HUES6 (cell line): Measurements from ENCODE around the gene CDH20.

ENCODE experiments used
- H3K27ac ChIP-seq: 2 replicates; pipeline ENCODE4 v1.7.0; 2013; ENCODE audit warnings: low read depth, mild to moderate bottlenecking, low read length, inconsistent platforms
- H3K27me3 ChIP-seq: 2 replicates; pipeline ENCODE4 v1.6.1; 2013; ENCODE audit warnings: low read length; ENCODE audit not compliant: control insufficient read depth, insufficient read depth
- H3K36me3 ChIP-seq: 2 replicates; pipeline ENCODE4 v1.6.1; 2013; ENCODE audit warnings: low read length; ENCODE audit not compliant: control insufficient read depth, insufficient read depth
- H3K4me1 ChIP-seq: 2 replicates; pipeline ENCODE4 v1.6.1; 2013; ENCODE audit warnings: low read length; ENCODE audit not compliant: control insufficient read depth, insufficient read depth
- H3K4me3 ChIP-seq: 2 replicates; pipeline ENCODE4 v1.5.1; 2013; ENCODE audit warnings: low read depth, low read length
- H3K9ac ChIP-seq: one replicate; pipeline ENCODE4 v1.6.1; 2013; ENCODE audit warnings: mild to moderate bottlenecking, low read length
- H3K9me3 ChIP-seq: 2 replicates; pipeline ENCODE4 v1.6.1; 2013; ENCODE audit warnings: low read depth, low read length; ENCODE audit not compliant: control insufficient read depth, insufficient read depth

CDH20 gene

GRCh38 chr18:61394983-61395382, 61.8 kb downstream of the CDH20 start:
- Histone ChIP-seq H3K27me3 (no peaks in the 10 kb centered on the region), H3K4me3 (no peak overlapping the region), H3K4me1 (no peaks in the 10 kb centered on the region), H3K9me3 (no peaks in the 10 kb centered on the region), H3K9ac (no peak overlapping the region), H3K36me3 (no peaks in the 10 kb centered on the region), H3K27ac (no peak overlapping the region)

GRCh38 chr18:61397222-61397621, 64.0 kb downstream of the CDH20 start:
- H3K27me3 ChIP-seq: no peaks in the 10 kb centered on the region
- no peaks in the 10 kb centered on the region for H3K36me3 ChIP-seq
- no peaks in the 10 kb centered on the region for H3K9me3 ChIP-seq
- H3K27ac ChIP-seq: no peak overlapping the region
- no peak overlapping the region for H3K4me3 ChIP-seq
- H3K4me1 ChIP-seq: no peaks in the 10 kb centered on the region
- no peak overlapping the region for H3K9ac ChIP-seq

- Histone ChIP-seq H3K9me3 (no peaks in the 10 kb centered on the region), H3K4me3 (no peak overlapping the region), H3K27ac (no peak overlapping the region)
Observed at GRCh38 chr18:61398961-61399705, 65.9 kb downstream of the CDH20 start.

GRCh38 chr18:61400016-61400635, 66.9 kb downstream of the CDH20 start:
- Histone ChIP-seq H3K4me1 (no peaks in the 10 kb centered on the region), H3K9me3 (no peaks in the 10 kb centered on the region), H3K36me3 (no peaks in the 10 kb centered on the region), H3K27me3 (no peaks in the 10 kb centered on the region), H3K27ac (no peak overlapping the region), H3K4me3 (no peak overlapping the region), H3K9ac (no peak overlapping the region)

More at GRCh38 chr18:61398961-61399705, 65.9 kb downstream of the CDH20 start:
- Histone ChIP-seq H3K9ac (no peak overlapping the region), H3K4me1 (no peaks in the 10 kb centered on the region), H3K36me3 (no peaks in the 10 kb centered on the region), H3K27me3 (no peaks in the 10 kb centered on the region)

GRCh38 chr18:61400716-61401115, 67.5 kb downstream of the CDH20 start:
- H3K36me3 ChIP-seq: no peaks in the 10 kb centered on the region
- no peak overlapping the region for H3K4me3 ChIP-seq
- no peak overlapping the region for H3K9ac ChIP-seq
- H3K27ac ChIP-seq: no peak overlapping the region
- no peaks in the 10 kb centered on the region for H3K4me1 ChIP-seq
- H3K9me3 ChIP-seq: no peaks in the 10 kb centered on the region
- H3K27me3 ChIP-seq: no peaks in the 10 kb centered on the region

GRCh38 chr18:61402726-61403125, 69.5 kb downstream of the CDH20 start:
- H3K27ac ChIP-seq: no peak overlapping the region

GRCh38 chr18:61413396-61413795, 80.2 kb downstream of the CDH20 start:
- no peak overlapping the region for H3K4me3 ChIP-seq
- no peaks in the 10 kb centered on the region for H3K27me3 ChIP-seq
- no peaks in the 10 kb centered on the region for H3K9me3 ChIP-seq
- H3K36me3 ChIP-seq: no peaks in the 10 kb centered on the region
- no peaks in the 10 kb centered on the region for H3K4me1 ChIP-seq
- H3K9ac ChIP-seq: no peak overlapping the region
- H3K27ac ChIP-seq: no peak overlapping the region

More at GRCh38 chr18:61402726-61403125, 69.5 kb downstream of the CDH20 start:
- no peak overlapping the region for H3K9ac ChIP-seq
- H3K4me1 ChIP-seq: no peaks in the 10 kb centered on the region
- H3K4me3 ChIP-seq: no peak overlapping the region
- no peaks in the 10 kb centered on the region for H3K27me3 ChIP-seq
- H3K36me3 ChIP-seq: no peaks in the 10 kb centered on the region
- no peaks in the 10 kb centered on the region for H3K9me3 ChIP-seq

- H3K9ac ChIP-seq: no peak overlapping the region
- H3K36me3 ChIP-seq: no peaks in the 10 kb centered on the region
- no peak overlapping the region for H3K4me3 ChIP-seq
Observed at GRCh38 chr18:61414086-61414485, 80.9 kb downstream of the CDH20 start.

GRCh38 chr18:61419763-61420162, 86.5 kb downstream of the CDH20 start:
- Histone ChIP-seq H3K27ac (no peak overlapping the region), H3K4me1 (no peaks in the 10 kb centered on the region), H3K27me3 (no peaks in the 10 kb centered on the region), H3K9ac (no peak overlapping the region), H3K4me3 (no peak overlapping the region), H3K9me3 (no peaks in the 10 kb centered on the region), H3K36me3 (no peaks in the 10 kb centered on the region)

More at GRCh38 chr18:61414086-61414485, 80.9 kb downstream of the CDH20 start:
- Histone ChIP-seq H3K27ac (no peak overlapping the region), H3K27me3 (no peaks in the 10 kb centered on the region), H3K9me3 (no peaks in the 10 kb centered on the region), H3K4me1 (no peaks in the 10 kb centered on the region)

- no peak overlapping the region for H3K9ac ChIP-seq
- no peaks in the 10 kb centered on the region for H3K9me3 ChIP-seq
- H3K4me3 ChIP-seq: no peak overlapping the region
- H3K4me1 ChIP-seq: no peaks in the 10 kb centered on the region
- H3K36me3 ChIP-seq: no peaks in the 10 kb centered on the region
- no peak overlapping the region for H3K27ac ChIP-seq
- no peaks in the 10 kb centered on the region for H3K27me3 ChIP-seq
Observed at GRCh38 chr18:61420218-61420885, 87.1 kb downstream of the CDH20 start.

- no peak overlapping the region for H3K9ac ChIP-seq
- H3K9me3 ChIP-seq: no peaks in the 10 kb centered on the region
- H3K27me3 ChIP-seq: no peaks in the 10 kb centered on the region
- no peaks in the 10 kb centered on the region for H3K36me3 ChIP-seq
- H3K27ac ChIP-seq: no peak overlapping the region
- no peaks in the 10 kb centered on the region for H3K4me1 ChIP-seq
- no peak overlapping the region for H3K4me3 ChIP-seq
Observed at GRCh38 chr18:61426492-61427053, 93.3 kb downstream of the CDH20 start.
